HG02870 (cell line): ENCODE measurements around the gene BCAR3.
A peak's percentile ranks its signal among the peaks of the same experiment; 100 is the strongest.
"Not testable (repeated sequence)": the region's sequence is repeated elsewhere in the genome, so short reads cannot be mapped to it uniquely, and the experiment has no call there.

ENCODE experiments used
- ATAC-seq: cut with Tn5 transposase; IDR thresholded peaks from one replicate; pipeline ENCODE4 v1.9.1; 2021; ENCODE audit warnings: mild to moderate bottlenecking, moderate library complexity; ENCODE audit not compliant: unreplicated experiment

BCAR3 gene

GRCh38 chr1:93690341-93690740, 8.7 kb upstream of the BCAR3 start:
- ATAC-seq: no peak

GRCh38 chr1:93689521-93690223, 8.0 kb upstream of the BCAR3 start:
- ATAC-seq: no peak

GRCh38 chr1:93687542-93687941, 5.9 kb upstream of the BCAR3 start:
- no peak for ATAC-seq

GRCh38 chr1:93686504-93687250, 5.0 kb upstream of the BCAR3 start:
- no peak for ATAC-seq

- ATAC-seq: no peak
These were observed 4.3 kb upstream of the BCAR3 start for GRCh38 chr1:93685918-93686317.

GRCh38 chr1:93683234-93683633, 1.6 kb upstream of the BCAR3 start:
- no peak for ATAC-seq

- no peak for ATAC-seq
These were observed 364 bp upstream of the BCAR3 start for GRCh38 chr1:93681989-93682412.

- peak; percentile 73 for ATAC-seq
These were observed 1.1 kb downstream of the BCAR3 start for GRCh38 chr1:93680420-93681100.

GRCh38 chr1:93680076-93680419, 1.6 kb downstream of the BCAR3 start:
- ATAC-seq: no peak

GRCh38 chr1:93679546-93679945, 2.1 kb downstream of the BCAR3 start:
- no peak for ATAC-seq

GRCh38 chr1:93678946-93679480, 2.6 kb downstream of the BCAR3 start:
- ATAC-seq: no peak

- no peak for ATAC-seq
These were observed 3.1 kb downstream of the BCAR3 start for GRCh38 chr1:93678491-93678890.

GRCh38 chr1:93677729-93678128, 3.9 kb downstream of the BCAR3 start:
- no peak for ATAC-seq

GRCh38 chr1:93676427-93676826, 5.2 kb downstream of the BCAR3 start:
- ATAC-seq: no peak

- ATAC-seq: no peak
These were observed 5.7 kb downstream of the BCAR3 start for GRCh38 chr1:93675931-93676330.

- ATAC-seq: no peak
These were observed 6.4 kb downstream of the BCAR3 start for GRCh38 chr1:93675271-93675670.

- ATAC-seq: not testable (repeated sequence)
These were observed 7.6 kb downstream of the BCAR3 start for GRCh38 chr1:93674071-93674470.

- ATAC-seq: no peak
These were observed 8.3 kb downstream of the BCAR3 start for GRCh38 chr1:93673163-93673829.

GRCh38 chr1:93672477-93673162, 9.0 kb downstream of the BCAR3 start:
- ATAC-seq: no peak

GRCh38 chr1:93672069-93672468, 9.6 kb downstream of the BCAR3 start:
- no peak for ATAC-seq
